AG09319 (cell line): ENCODE results near the gene TRIM16.

Experiments used
- DNase-seq: peaks from one replicate; pipeline ENCODE4 v3.0.0-alpha.2; 2010; ENCODE audit warnings: low read depth; ENCODE audit errors: extremely low read depth
- CTCF ChIP-seq: IDR thresholded peaks from 2 replicates; pipeline ENCODE4 v1.5.1; 2011; ENCODE audit warnings: low read depth, mild to moderate bottlenecking, inconsistent platforms, low read length, moderate library complexity

Gene TRIM16

GRCh38 chr17:15663691-15664090 is 20.4 kb downstream of the TRIM16 start:
- DNase-seq, result no peak
- TF ChIP-seq CTCF, result no peak

DNA sequence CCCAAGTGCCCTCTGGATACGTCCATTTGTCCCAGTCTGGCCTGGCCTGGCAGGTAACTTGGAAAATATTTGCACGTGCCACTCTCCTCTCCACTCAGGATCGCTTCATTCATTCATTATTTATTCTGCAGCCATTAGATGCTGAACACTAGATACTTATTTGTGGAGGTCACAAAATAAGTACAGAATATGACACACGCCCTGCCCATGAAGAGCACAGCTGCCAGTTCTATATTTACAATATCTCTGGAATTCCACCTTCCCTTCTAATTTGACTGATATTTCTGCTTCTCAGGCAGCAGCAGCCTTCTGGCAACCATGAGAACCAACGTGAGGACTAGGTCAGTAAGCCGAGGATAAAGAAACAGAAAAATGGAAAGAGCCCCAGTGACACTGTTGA is 20.9 kb downstream of the TRIM16 start:
- TF ChIP-seq CTCF, result no peak
- no peak for DNase-seq

DNA sequence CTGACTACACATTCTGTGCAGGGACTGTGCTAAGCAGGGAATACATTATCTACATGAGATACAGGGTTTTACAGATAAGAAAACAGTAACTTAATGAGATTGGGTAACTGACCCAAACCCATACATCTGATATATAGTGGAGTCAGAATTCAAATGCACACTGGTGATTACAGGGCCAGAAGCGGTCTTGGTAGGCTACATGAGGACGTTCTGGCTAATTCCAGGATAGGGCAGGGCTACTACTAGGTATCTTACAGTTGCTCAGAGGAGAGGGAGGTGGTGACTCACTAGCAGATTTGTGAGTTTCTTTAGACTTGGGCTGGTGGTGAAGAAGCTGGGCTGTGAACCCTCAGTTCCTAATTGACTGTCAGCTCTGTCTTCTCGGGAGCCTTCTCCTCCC is 21.4 kb downstream of the TRIM16 start:
- DNase-seq, result no peak
- TF ChIP-seq CTCF, result no peak

- DNase-seq, result no peak
- no peak for TF ChIP-seq CTCF
Observed at GRCh38 chr17:15660077-15660476, 24.0 kb downstream of the TRIM16 start.

DNA sequence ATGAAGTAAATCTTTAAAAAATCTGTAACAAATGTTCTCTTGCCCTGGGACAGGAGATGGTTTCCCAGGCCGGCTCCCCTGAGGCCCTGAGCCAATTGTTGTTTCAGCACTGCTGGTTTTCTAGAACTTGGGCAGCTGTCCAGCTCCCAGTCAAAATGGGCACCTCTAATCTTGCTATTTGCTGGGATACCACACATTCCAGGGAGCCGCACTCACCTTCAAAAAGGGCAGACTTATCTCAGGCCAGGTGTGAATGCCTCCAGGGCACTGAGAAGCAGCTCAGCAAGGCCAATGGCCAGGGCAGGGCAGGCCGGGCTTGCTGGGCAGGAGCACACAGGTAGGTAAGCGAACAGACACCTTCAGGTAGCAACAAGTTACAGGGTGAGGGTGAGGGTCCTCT is 24.4 kb downstream of the TRIM16 start:
- no peak for DNase-seq
- no peak for TF ChIP-seq CTCF

- DNase-seq, result no peak
- TF ChIP-seq CTCF, result no peak
Observed at GRCh38 chr17:15659236-15659635, 24.9 kb downstream of the TRIM16 start.

DNA sequence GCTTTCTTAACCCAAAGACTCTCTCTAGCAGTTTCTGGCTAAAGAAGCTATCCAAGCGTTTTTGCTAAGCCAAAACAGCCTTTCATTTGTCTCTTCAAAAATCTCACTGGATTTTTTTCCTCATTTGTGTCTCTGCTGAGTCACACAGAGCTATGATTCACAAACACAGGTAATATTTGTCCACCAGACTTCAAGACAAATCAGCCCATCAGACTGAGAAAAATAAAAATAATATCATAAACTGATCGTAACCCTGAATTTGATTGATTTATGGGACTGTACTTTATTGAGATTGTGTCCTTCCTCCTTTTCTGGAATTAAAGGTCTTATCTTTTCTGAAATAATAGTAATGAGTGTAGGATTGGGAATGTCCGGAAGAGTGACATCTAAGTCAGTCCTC is 25.8 kb downstream of the TRIM16 start:
- TF ChIP-seq CTCF, result no peak

More for the DNA sequence above, 25.8 kb downstream of the TRIM16 start:
- no peak for DNase-seq
